Skin epidermis (tissue), 12 donors: ENCODE measurements around the gene PPIP5K2.
A peak's percentile ranks its signal among the peaks of the same experiment; 100 is the strongest.

Source experiments
- H3K27ac ChIP-seq, 21 experiments: fragments of 200-600 bp; sonication (generic) in 11 of 21; one replicate each; pipeline ENCODE4 v1.5.0; 2020; ENCODE audit warnings: mild to moderate bottlenecking in 3 of 21, inconsistent platforms in 2 of 21, moderate library complexity in 2 of 21
- H3K4me3 ChIP-seq, 7 experiments: fragments of 200-600 bp; sonication (generic) in 2 of 7; one replicate each; pipeline ENCODE4 v1.5.0; 2020; ENCODE audit warnings: inconsistent platforms in 2 of 7, mild to moderate bottlenecking in 2 of 7, moderate library complexity in 1 of 7

PPIP5K2 gene

DNA sequence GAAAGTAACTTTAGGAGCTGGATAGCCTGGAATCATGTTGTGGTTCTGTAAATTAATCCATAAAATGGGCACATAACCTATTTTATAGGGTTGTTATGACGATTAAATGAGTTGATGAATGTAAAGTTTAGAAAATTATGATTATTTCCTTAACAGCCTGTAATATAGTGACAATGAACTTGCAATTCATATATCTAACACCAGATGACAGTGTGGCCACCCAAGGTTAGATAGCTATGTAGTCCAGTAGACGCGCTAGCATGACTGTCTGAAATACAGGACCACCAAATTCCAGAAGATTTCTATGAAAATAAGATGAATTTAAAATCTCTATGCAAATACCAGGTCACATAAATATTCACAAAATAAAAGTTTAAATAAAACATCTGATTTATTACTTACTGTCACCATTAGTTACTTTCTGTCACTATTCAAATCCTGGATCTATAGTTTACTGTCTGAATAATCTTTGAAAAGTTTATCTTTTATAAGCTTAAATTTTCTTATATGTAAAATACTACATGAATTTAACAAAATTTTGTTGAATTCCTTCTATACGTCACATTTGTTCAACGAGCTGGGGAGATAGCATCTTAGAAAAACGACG is 112.4 kb downstream of the PPIP5K2 start:
- H3K27ac ChIP-seq = no peak overlapping the region
- H3K4me3 ChIP-seq = no peak overlapping the region

DNA sequence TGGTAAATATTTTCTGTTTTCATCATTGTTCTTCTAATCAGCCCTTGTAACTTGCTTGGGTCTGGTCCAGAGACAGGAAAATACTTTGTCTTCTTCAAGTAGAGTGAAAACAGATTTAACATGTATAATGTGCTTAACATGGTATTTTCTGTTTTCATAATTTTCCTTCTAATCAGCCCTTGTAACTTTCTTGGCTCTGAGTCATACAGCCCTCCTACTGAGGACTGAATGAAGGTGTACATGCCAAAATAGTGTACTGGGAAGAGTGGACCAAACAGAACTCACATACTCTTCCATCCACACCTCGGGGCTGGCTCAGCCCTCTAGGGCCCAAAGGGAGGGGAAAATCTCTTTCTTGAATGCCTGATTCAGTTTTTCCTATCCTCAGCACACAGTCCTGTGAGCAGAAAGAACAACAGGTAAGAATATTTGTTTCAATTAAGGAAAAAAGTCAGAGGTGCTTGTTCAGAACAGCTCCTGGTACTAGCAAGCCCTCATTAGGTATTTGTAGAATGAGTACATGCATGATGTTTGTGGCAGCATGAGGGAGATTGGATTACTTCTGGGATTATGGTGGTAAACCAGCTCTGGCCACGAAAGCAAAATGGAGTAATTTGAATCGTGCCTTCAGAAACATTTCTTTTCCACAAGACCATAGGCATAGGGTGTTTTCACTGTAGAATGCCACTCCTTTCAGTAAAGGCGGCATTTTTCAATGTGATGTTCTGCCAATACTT is 114.3 kb downstream of the PPIP5K2 start:
- no peak overlapping the region for H3K4me3 ChIP-seq
- H3K27ac ChIP-seq = no peak overlapping the region

GRCh38 chr5:103235891-103236290 is 115.8 kb downstream of the PPIP5K2 start:
- no peak overlapping the region for H3K27ac ChIP-seq

DNA sequence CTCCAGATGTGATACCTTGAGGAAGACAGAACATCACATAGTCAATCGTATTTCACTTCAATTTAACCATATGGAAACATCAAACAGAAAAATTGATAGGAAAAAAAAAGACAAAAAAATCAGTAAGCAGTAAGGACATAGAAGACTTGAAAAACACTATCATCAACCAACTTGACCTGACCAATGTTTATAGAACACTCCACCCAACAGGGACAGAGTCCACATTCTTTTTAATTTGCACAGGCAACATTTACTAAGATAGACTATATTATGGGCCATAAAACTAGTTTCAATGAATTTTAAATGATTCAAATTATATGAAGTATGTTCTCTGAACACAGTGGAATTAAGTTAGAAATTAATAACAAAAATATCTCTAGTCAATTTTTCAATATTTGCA is 117.7 kb downstream of the PPIP5K2 start:
- Histone ChIP-seq H3K27ac (no peak overlapping the region), H3K4me3 (no peak overlapping the region)

More at GRCh38 chr5:103235891-103236290, 115.8 kb downstream of the PPIP5K2 start:
- no peak overlapping the region for H3K4me3 ChIP-seq

GRCh38 chr5:103243665-103244064 is 123.6 kb downstream of the PPIP5K2 start:
- Histone ChIP-seq H3K27ac (no peak overlapping the region), H3K4me3 (no peak overlapping the region)

- no peak overlapping the region for H3K4me3 ChIP-seq
- H3K27ac ChIP-seq = no peak overlapping the region
Measured at GRCh38 chr5:103244398-103244797, 124.3 kb downstream of the PPIP5K2 start.

DNA sequence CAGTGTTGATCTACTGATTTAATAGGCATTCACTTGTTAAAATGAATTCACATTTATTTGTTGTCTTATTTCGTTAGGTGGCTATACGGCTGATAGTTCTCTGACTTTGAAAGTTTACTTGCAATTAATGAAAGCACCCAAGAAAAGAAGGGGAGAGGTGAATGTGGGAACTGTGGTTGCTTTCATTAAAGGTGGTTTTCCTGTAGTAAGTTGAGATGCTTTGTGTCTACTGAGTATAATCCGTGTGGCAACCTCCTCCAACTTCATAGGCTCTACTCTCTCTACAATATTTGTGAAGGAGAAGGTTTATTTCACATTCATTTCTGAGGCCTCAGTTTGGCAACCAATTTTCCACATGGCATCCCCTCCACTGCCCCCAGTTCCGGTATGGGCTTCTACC is 125.7 kb downstream of the PPIP5K2 start:
- no peak overlapping the region for H3K4me3 ChIP-seq
- no peak overlapping the region for H3K27ac ChIP-seq

- H3K27ac ChIP-seq = no peak overlapping the region
- no peak overlapping the region for H3K4me3 ChIP-seq
Measured at GRCh38 chr5:103247118-103247517, 127.0 kb downstream of the PPIP5K2 start.

GRCh38 chr5:103249068-103249467 is 129.0 kb downstream of the PPIP5K2 start:
- H3K4me3 ChIP-seq = no peak overlapping the region
- no peak overlapping the region for H3K27ac ChIP-seq

- H3K27ac ChIP-seq = no peak overlapping the region
- H3K4me3 ChIP-seq = no peak overlapping the region
Measured at GRCh38 chr5:103254921-103255320, 134.8 kb downstream of the PPIP5K2 start.

DNA sequence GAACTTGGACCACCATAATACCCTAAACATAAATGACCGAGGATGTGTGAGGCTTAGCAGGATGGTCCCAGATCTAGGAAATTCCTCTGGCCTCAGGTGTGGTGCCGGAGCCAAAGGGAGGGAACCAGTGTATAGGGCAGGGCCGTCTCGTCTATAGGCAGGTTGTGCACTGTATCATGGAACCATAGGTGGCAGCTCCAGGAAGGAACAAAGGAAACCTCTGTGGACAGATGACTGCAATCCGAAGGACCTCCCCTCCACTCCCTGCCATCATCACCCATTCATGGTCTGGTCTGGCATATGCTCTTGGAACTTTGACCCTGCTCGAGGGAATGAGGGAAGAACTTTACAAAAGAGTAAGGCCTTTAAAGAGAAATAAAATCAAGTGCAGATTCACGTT is 135.6 kb downstream of the PPIP5K2 start:
- H3K4me3 ChIP-seq = no peak overlapping the region
- H3K27ac ChIP-seq = no peak overlapping the region

DNA sequence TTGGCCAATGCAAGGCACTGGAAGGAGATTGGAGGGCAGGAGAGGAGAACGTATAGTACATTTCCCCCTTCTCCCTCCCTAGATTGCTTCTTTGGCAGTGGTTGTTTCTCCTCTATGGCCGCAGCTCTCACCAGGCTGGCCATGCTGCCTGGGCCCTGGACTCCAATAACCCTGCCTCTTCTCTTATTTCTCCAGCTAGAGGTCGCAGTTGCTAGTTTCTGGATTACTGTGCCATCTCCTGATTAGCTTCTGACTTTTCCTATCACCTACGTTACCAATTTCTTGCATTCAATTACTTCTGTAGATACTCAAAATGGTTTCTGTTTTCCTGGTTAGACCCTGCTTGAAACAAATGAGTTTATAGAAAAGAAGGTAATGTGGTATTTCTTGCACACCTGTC is 136.1 kb downstream of the PPIP5K2 start:
- Histone ChIP-seq H3K27ac (no peak overlapping the region), H3K4me3 (no peak overlapping the region)

GRCh38 chr5:103258368-103258956 is 138.4 kb downstream of the PPIP5K2 start, which contains the start of gene MACIR:
MACIR (plus strand) TSS chr5:103258763; CDS start chr5:103275920, 17,157 bp downstream.
- Histone ChIP-seq H3K27ac (peak within 1 kb of the TSS; percentile 27 to 90 (median 79)), H3K4me3 (peak within 1 kb of the TSS; percentile 66 to 98 (median 88))

- H3K4me3 ChIP-seq = peak overlapping the region; percentile 66 to 98 (median 88)
- peak overlapping the region; percentile 27 to 90 (median 79) for H3K27ac ChIP-seq
Measured at GRCh38 chr5:103258957-103259704, 139.0 kb downstream of the PPIP5K2 start.

- peak overlapping the region; percentile 27 to 90 (median 79) for H3K27ac ChIP-seq
- peak overlapping the region; percentile 66 to 98 (median 88) for H3K4me3 ChIP-seq
Measured at GRCh38 chr5:103259705-103260355, 139.7 kb downstream of the PPIP5K2 start.

DNA sequence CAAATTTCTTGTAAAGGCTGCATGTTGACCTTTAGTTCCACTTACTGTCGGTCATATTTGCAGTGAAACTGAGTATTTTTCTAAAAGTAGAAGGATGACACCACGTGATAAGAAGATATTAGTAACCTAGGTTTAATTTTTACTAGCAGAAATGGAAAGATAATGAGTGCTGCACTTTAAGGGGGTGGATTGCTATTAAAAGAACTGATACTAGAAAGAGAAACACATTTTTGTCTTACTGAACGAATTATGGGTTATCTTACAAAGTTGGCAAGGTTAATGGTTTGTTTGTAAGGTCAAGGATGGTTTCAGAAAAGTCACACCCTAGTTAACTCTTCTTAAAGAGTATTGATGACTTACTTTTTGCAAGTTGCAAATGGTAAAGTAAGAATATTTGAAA is 140.8 kb downstream of the PPIP5K2 start:
- no peak overlapping the region for H3K27ac ChIP-seq
- no peak overlapping the region for H3K4me3 ChIP-seq
